Activated naive CD4-positive, alpha-beta T cell treated with anti-CD3 and anti-CD28 coated beads, Interleukin-2, amount 10 ng/mL, durations not matched to agents 7 days and 5 days (primary cell): ENCODE results near the gene HIF1AN.
A peak's percentile ranks its signal among the peaks of the same experiment; 100 is the strongest.

Experiments
- CTCF ChIA-PET: fragments of 350-600 bp; sonication (Branson Sonifier 250); formaldehyde crosslinking; loops from one replicate; lab custom pipeline; 2021; ENCODE audit warnings: antibody characterized with exemption; lab: Charles Lee
- DNase-seq: peaks from one replicate; pipeline ENCODE4 v3.0.0-alpha.2; 2020
- H3K27ac Mint-ChIP-seq: one replicate; pipeline ENCODE4 v1.8.0; 2021; ENCODE audit warnings: mild to moderate bottlenecking, moderate library complexity, mixed read lengths
- H3K27me3 Mint-ChIP-seq: one replicate; pipeline ENCODE4 v1.8.0; 2021; ENCODE audit warnings: mild to moderate bottlenecking, mixed read lengths
- H3K36me3 Mint-ChIP-seq: one replicate; pipeline ENCODE4 v1.8.0; 2021; ENCODE audit warnings: mixed read lengths
- H3K4me1 Mint-ChIP-seq: one replicate; pipeline ENCODE4 v1.8.0; 2021; ENCODE audit warnings: mixed read lengths
- H3K4me3 Mint-ChIP-seq: one replicate; pipeline ENCODE4 v1.8.0; 2021; ENCODE audit warnings: mild to moderate bottlenecking, moderate library complexity, mixed read lengths
- H3K9me3 Mint-ChIP-seq: one replicate; pipeline ENCODE4 v1.8.0; 2021; ENCODE audit warnings: mixed read lengths

HIF1AN gene

DNA sequence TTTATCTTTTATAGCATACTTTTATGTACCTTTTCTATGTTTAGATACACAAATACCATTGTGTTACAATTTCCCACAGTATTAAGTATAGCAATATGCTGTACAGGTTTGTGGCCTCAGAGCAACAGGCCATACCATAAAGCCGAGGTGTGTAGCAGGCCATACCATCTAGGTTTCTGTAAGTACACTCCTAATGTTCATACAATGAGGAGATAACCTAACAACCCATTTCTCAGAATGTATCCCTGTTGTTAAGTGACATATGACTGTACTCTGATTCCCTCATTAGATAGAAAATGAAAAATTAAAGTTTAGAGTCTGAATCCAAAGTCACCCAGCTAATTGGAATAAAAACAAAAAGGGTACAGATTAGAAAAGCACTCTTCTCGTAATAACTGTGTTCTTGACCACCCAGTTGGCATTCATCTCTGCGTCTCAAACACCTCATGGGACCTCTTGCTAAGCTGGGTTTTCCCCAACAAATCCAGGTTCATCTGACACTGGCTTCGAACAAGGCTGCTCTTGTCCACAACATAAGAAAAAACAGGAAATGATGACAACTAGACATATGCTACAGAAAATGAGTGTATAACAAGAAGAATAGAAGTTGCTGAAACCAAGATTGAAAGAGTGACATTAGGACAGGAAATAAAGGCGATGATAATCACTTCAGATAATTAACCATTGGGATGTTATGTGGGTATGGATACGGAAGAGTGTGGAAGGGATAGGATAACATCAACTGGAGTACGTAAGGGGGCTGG, 7.4 kb upstream of the HIF1AN start:
- Mint-ChIP-seq H3K36me3 (peaks cover 40% of the 10 kb centered on the region), H3K9me3 (peaks cover 4% of the 10 kb centered on the region), H3K4me1 (peaks cover 52% of the 10 kb centered on the region), H3K4me3 (peak overlapping the region; percentile 82), H3K27ac (peak overlapping the region; percentile 93), H3K27me3 (no peaks in the 10 kb centered on the region)
- DNase-seq = peak; percentile 27
- CTCF ChIA-PET = interaction anchor here (0.7 to 3.9 kb wide), 4 partner anchors 7 to 19 kb away, joined by 3 to 32 read pairs (median 8); partner anchors contain the start of gene HIF1AN

GRCh38 chr10:100528921-100529474, 6.7 kb upstream of the HIF1AN start:
- no peak for DNase-seq
- H3K4me1 Mint-ChIP-seq = peaks cover 49% of the 10 kb centered on the region
- CTCF ChIA-PET = interaction anchor here (3.9 kb wide), 1 partner anchor 12 kb away, joined by 32 read pairs; no protein-coding TSS in a partner anchor
- no peaks in the 10 kb centered on the region for H3K27me3 Mint-ChIP-seq
- H3K27ac Mint-ChIP-seq = peak overlapping the region; percentile 93
- H3K36me3 Mint-ChIP-seq = peaks cover 33% of the 10 kb centered on the region
- H3K9me3 Mint-ChIP-seq = peaks cover 4% of the 10 kb centered on the region
- peak overlapping the region; percentile 82 for H3K4me3 Mint-ChIP-seq

GRCh38 chr10:100529475-100530298, 6.1 kb upstream of the HIF1AN start, which contains the start of gene NDUFB8:
NDUFB8 (minus strand) TSS chr10:100529871; CDS start chr10:100529851, 20 bp downstream.
- Mint-ChIP-seq H3K4me1 (peaks cover 48% of the 10 kb centered on the region), H3K36me3 (peaks cover 29% of the 10 kb centered on the region), H3K4me3 (peak within 1 kb of the TSS; percentile 82), H3K9me3 (peaks cover 4% of the 10 kb centered on the region), H3K27me3 (no peaks in the 10 kb centered on the region), H3K27ac (peak within 1 kb of the TSS; percentile 93)
- CTCF ChIA-PET = interaction anchor here (0.6 to 3.9 kb wide), 3 partner anchors 9 to 91 kb away, joined by 3 to 32 read pairs (median 3); no protein-coding TSS in a partner anchor
- peak; percentile 90 for DNase-seq

DNA sequence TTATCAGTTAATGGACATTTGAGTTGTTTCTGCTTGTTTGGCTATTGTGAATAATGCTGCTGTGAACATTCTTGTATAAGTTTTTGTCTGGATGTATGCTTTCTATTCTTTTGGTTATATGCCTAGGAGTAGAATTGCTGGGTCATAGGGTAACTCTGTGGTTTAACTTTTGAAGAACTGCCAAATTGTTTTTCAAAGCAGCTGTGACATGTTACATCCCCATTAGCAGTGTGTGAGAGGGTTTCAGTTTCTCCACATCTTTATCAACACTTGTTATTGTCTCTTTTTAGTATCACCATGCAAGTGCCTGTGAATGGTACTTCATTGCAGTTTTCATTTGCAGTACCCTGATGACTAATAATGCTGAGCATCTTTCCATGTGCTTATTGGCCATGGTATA, 4.0 kb upstream of the HIF1AN start:
- CTCF ChIA-PET = no interaction called here
- no peaks in the 10 kb centered on the region for H3K27me3 Mint-ChIP-seq
- H3K27ac Mint-ChIP-seq = peak overlapping the region; percentile 13
- peaks cover 18% of the 10 kb centered on the region for H3K36me3 Mint-ChIP-seq
- H3K4me3 Mint-ChIP-seq = no peak overlapping the region
- DNase-seq = no peak
- peaks cover 34% of the 10 kb centered on the region for H3K4me1 Mint-ChIP-seq
- H3K9me3 Mint-ChIP-seq = peaks cover 4% of the 10 kb centered on the region

DNA sequence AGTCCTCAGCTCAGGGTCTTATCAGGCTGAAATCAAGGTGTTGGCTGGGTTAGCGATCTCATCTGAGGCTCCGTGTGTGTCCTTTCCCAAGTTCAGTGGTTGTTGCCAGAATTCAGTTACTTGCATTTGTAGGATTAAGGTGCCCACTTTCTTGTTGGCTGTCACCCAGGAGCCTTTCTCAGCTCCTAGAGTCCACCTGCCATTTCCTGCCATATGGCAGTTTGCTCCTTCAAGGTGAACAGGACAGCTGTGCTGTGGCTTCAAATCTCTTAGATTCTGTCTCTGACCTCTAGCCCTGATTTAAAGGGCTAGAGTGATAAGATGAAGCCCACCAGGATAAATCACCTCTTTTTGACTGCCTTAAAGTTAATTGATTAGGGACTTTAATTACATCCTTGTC, 1.0 kb upstream of the HIF1AN start:
- H3K9me3 Mint-ChIP-seq = peaks cover 4% of the 10 kb centered on the region
- peaks cover 20% of the 10 kb centered on the region for H3K4me1 Mint-ChIP-seq
- no peak for DNase-seq
- peaks cover 28% of the 10 kb centered on the region for H3K36me3 Mint-ChIP-seq
- no peak overlapping the region for H3K27ac Mint-ChIP-seq
- no peaks in the 10 kb centered on the region for H3K27me3 Mint-ChIP-seq
- CTCF ChIA-PET = interaction anchor here (1.0 to 3.9 kb wide), 7 partner anchors 10 to 52 kb away, joined by 3 to 13 read pairs (median 5); no protein-coding TSS in a partner anchor
- no peak overlapping the region for H3K4me3 Mint-ChIP-seq

DNA sequence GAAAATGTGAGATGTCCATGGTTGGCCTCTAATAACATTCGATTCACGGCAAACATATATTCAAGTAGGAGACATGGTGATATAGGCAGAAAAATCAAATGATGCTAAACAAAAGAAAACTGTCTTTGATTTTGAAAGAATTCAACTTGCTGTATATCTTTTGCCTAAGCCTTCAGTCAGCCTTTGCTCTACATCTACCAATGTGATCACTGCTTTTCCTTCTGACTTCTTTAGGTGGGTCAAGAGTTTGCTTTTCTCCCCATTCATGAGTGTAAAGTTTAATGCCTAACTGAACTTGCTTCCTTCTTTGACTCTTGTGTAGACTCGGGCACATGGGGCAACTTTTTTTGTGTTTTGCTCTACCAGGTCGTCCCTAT, 417 bp upstream of the HIF1AN start:
- H3K36me3 Mint-ChIP-seq = peaks cover 29% of the 10 kb centered on the region
- H3K27me3 Mint-ChIP-seq = no peaks in the 10 kb centered on the region
- H3K27ac Mint-ChIP-seq = no peak overlapping the region
- CTCF ChIA-PET = interaction anchor here (0.6 to 3.9 kb wide), 14 partner anchors 8 to 532 kb away, joined by 3 to 13 read pairs (median 4); no protein-coding TSS in a partner anchor
- peaks cover 14% of the 10 kb centered on the region for H3K4me1 Mint-ChIP-seq
- peaks cover 4% of the 10 kb centered on the region for H3K9me3 Mint-ChIP-seq
- no peak for DNase-seq
- H3K4me3 Mint-ChIP-seq = no peak overlapping the region

DNA sequence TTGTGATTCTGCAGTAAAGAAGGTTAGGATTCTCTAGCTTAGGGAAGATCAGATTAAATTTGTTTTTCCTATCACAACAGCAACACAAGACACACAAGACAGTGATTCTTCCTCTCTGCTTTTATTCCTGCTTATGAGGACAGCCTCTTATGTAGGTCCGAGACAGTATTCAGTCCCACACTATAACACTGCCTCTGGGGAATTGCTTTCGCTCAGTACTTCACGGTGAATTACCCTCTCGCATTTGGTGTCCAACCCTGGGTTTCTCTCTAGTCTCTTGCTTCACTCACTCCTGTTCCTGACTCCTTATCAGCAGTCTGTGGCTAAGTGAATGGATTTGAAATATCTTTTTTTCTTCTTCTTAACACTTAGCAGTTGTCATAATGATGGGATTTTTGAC, 1.7 kb downstream of the HIF1AN start:
- Mint-ChIP-seq H3K27ac (no peak overlapping the region), H3K27me3 (no peaks in the 10 kb centered on the region), H3K4me1 (peaks cover 8% of the 10 kb centered on the region), H3K4me3 (no peak overlapping the region), H3K36me3 (peaks cover 39% of the 10 kb centered on the region), H3K9me3 (no peaks in the 10 kb centered on the region)
- DNase-seq = no peak
- CTCF ChIA-PET = no interaction called here

DNA sequence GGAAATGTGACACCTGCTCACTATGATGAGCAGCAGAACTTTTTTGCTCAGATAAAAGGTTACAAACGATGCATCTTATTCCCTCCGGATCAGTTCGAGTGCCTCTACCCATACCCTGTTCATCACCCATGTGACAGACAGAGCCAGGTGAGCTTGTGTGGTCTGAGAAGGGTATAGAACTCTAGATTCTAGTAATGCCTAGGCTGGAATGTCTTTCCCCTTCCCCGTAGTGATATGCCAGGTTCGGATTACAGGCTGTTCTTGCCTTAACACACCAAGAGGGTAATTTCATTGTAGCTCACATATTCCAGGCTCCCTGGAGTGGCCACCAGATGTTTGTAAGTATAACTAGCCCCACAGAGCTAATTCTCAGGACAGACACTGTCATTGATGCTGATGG, 9.2 kb downstream of the HIF1AN start:
- no peak overlapping the region for H3K4me3 Mint-ChIP-seq
- H3K27me3 Mint-ChIP-seq = no peaks in the 10 kb centered on the region
- no peak for DNase-seq
- H3K4me1 Mint-ChIP-seq = peaks cover 4% of the 10 kb centered on the region
- no peaks in the 10 kb centered on the region for H3K9me3 Mint-ChIP-seq
- peaks cover 52% of the 10 kb centered on the region for H3K36me3 Mint-ChIP-seq
- CTCF ChIA-PET = interaction anchor here (1.4 to 1.6 kb wide), 2 partner anchors 9 to 24 kb away, joined by 4 to 5 read pairs; partner anchors contain the start of gene HIF1AN
- no peak overlapping the region for H3K27ac Mint-ChIP-seq

- H3K27me3 Mint-ChIP-seq = no peaks in the 10 kb centered on the region
- no peak overlapping the region for H3K4me3 Mint-ChIP-seq
- CTCF ChIA-PET = interaction anchor here (1.5 kb wide), 1 partner anchor 10 kb away, joined by 6 read pairs; no protein-coding TSS in a partner anchor
- peaks cover 31% of the 10 kb centered on the region for H3K36me3 Mint-ChIP-seq
- H3K9me3 Mint-ChIP-seq = no peaks in the 10 kb centered on the region
- no peak overlapping the region for H3K27ac Mint-ChIP-seq
- no peaks in the 10 kb centered on the region for H3K4me1 Mint-ChIP-seq
- DNase-seq = no peak
Observed at GRCh38 chr10:100551196-100551595, 15.5 kb downstream of the HIF1AN start.

DNA sequence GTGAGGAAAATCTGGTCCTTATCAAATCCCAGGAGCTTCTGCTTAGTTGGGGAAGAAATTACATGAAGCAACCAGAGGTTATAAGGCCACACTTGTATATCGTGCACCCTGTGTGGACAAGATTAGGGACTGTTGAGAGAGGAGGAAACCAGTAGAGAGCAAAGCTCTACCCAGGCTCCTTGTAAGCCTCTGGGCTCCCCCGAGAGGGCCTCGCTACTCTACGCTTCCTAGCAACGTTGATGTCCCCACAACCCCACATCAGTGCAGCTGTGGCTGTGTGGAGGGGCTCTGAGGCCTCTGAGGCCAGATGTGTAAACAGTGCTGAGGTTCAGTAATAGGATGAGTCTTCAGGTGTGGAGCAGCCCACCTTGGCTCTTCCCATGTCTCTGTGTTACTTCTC, 16.0 kb downstream of the HIF1AN start:
- Mint-ChIP-seq H3K9me3 (no peaks in the 10 kb centered on the region), H3K27me3 (no peaks in the 10 kb centered on the region), H3K36me3 (peaks cover 30% of the 10 kb centered on the region), H3K4me3 (no peak overlapping the region), H3K27ac (no peak overlapping the region), H3K4me1 (peaks cover 2% of the 10 kb centered on the region)
- CTCF ChIA-PET = interaction anchor here (1.5 kb wide), 1 partner anchor 9 kb away, joined by 6 read pairs; no protein-coding TSS in a partner anchor
- DNase-seq = no peak

DNA sequence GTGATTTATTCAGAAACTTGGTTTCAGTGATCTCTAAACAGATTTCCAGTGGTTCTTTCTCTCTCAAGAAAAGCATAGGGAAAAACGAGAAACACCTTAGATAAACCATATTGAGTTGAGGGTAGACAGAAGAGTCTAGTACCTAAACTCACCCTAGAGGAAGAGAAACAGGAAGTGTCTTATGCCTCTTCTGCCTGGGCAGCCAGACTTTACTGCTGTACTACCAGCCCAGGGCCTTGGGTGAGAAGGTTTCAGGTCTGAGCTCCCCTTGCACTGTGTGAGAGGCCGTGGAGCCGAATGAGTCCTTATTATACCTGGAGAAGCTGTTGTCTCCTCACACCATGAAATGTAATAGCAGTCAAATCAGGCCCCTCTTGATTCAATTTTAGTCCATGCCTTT, 18.2 kb downstream of the HIF1AN start:
- CTCF ChIA-PET = interaction anchor here (0.5 to 1.8 kb wide), 3 partner anchors 10 to 358 kb away, joined by 3 to 4 read pairs (median 3); partner anchors contain the start of gene HIF1AN
- Mint-ChIP-seq H3K4me1 (peaks cover 4% of the 10 kb centered on the region), H3K27ac (no peak overlapping the region), H3K4me3 (no peak overlapping the region), H3K36me3 (peaks cover 24% of the 10 kb centered on the region), H3K27me3 (no peaks in the 10 kb centered on the region), H3K9me3 (no peaks in the 10 kb centered on the region)
- DNase-seq = no peak

DNA sequence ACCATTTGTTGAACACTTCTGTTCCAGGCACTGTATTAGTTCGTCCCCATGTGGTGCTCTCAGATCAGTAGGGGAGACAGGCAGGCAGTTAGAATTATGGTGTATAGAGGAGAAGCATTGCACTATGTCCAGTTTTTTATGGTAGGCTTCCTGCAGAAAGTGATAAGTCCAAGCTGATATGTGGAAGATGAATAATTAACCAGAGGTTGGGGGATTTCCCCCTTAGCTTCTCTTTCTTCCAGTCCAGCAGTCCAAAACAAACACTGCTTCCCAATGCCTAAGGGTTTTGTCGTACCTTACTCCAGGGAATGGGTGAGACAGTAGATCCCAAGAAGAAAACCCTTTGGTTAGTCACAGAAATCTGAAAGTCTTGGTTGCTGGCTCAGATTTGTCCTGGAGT, 19.2 kb downstream of the HIF1AN start:
- Mint-ChIP-seq H3K4me1 (peaks cover 4% of the 10 kb centered on the region), H3K36me3 (peaks cover 20% of the 10 kb centered on the region), H3K27ac (no peak overlapping the region), H3K4me3 (no peak overlapping the region), H3K9me3 (no peaks in the 10 kb centered on the region), H3K27me3 (no peaks in the 10 kb centered on the region)
- no peak for DNase-seq
- CTCF ChIA-PET = interaction anchor here (0.9 kb wide), 1 partner anchor 19 kb away, joined by 5 read pairs; the partner anchor contains the start of gene HIF1AN

- Mint-ChIP-seq H3K27me3 (peaks cover 45% of the 10 kb centered on the region), H3K9me3 (no peaks in the 10 kb centered on the region), H3K27ac (no peak overlapping the region), H3K36me3 (peaks cover 11% of the 10 kb centered on the region), H3K4me3 (no peak overlapping the region), H3K4me1 (peaks cover 24% of the 10 kb centered on the region)
- no peak for DNase-seq
- CTCF ChIA-PET = interaction anchor here (1.0 to 4.0 kb wide), 4 partner anchors 11 to 454 kb away, joined by 3 to 31 read pairs (median 4); partner anchors contain the start of gene PAX2
Observed at GRCh38 chr10:100560248-100560647, 24.5 kb downstream of the HIF1AN start.
